ENCODE data around the gene PROK1. TPM values are rescaled to one million over a fixed set of nuclear protein-coding genes. Genes with fewer than 3 reads are reported as not detected.

PROK1 gene
- total RNA-seq, 1 experiment from 2014 or later: 0.22 TPM

GRCh38 chr1:110407260-110408210 lies 43.4 kb upstream of the PROK1 start, which contains the start of gene LAMTOR5 (continued):
- TF ChIP-seq ATF3 (IDR thresholded peaks at IDR 0.05) (no peak), SRF (IDR thresholded peaks at IDR 0.05; ENCODE audit: low read depth) (peak; percentile 94), EZH2phosphoT487 (IDR thresholded peaks at IDR 0.05; ENCODE audit: borderline replicate concordance) (no peak), RAD21 (IDR thresholded peaks at IDR 0.05; ENCODE audit: low read depth) (no peak), YY1 (IDR thresholded peaks at IDR 0.05; ENCODE audit: extremely low read depth, insufficient replicate concordance, low read depth, low read length) (peak; percentile 86), SP1 (IDR thresholded peaks at IDR 0.05; ENCODE audit: low read depth) (peak; percentile 97)

GRCh38 chr1:110408488-110408887 lies 42.5 kb upstream of the PROK1 start:
- POLR2A ChIA-PET: interaction anchor here (1.0 to 2.5 kb wide), 4 partner anchors 9 to 201 kb away, joined by 3 to 11 read pairs (median 6); partner anchors contain the start of gene RBM15
- Histone ChIP-seq H3K79me2 (ENCODE audit: insufficient read depth, low read length) (peaks cover 34% of the 10 kb centered on the region), H3K4me3 (replicated peaks in 1 of 2; ENCODE audit: low read depth in 1 of 2, low read length in 2 of 2) (peak overlapping the region; percentile 96 to 98), H3K9me3 (ENCODE audit: control insufficient read depth in 1 of 2, insufficient read depth in 1 of 2, low read depth in 1 of 2, low read length in 2 of 2) (no peaks in the 10 kb centered on the region), H3K4me2 (ENCODE audit: low read length) (peak overlapping the region; percentile 93), H2AFZ (ENCODE audit: low read depth, low read length, poor library complexity, severe bottlenecking) (no peak overlapping the region), H3K9ac (ENCODE audit: low read length) (peak overlapping the region; percentile 99), H3K9me2 (ENCODE audit: insufficient read depth) (no peaks in the 10 kb centered on the region), H4K20me1 (ENCODE audit: insufficient read depth) (no peaks in the 10 kb centered on the region), H3K4me1 (ENCODE audit: control insufficient read depth in 1 of 2, insufficient read depth in 2 of 2, low read length in 2 of 2) (peaks cover 4 to 14% of the 10 kb centered on the region in 2 experiments; a peak in 3 of 4 replicates), H3K27ac (ENCODE audit: low read depth, low read length) (no peak overlapping the region), H3K27me3 (ENCODE audit: insufficient read depth, low read length) (no peaks in the 10 kb centered on the region), H3K36me3 (ENCODE audit: control insufficient read depth in 1 of 2, insufficient read depth in 2 of 2, low read length in 2 of 2) (peaks cover 4 to 9% of the 10 kb centered on the region in 2 experiments)
- intact Hi-C loops (cut with micrococcal nuclease): loop anchor here (5.0 kb wide), 1 partner anchor 206 kb away; no protein-coding TSS in a partner anchor
- TF ChIP-seq POLR2AphosphoS5 (IDR thresholded peaks at IDR 0.05; ENCODE audit: low read depth, low read length) (no peak), ZFX (IDR thresholded peaks at IDR 0.05) (no peak), REST (IDR thresholded peaks at IDR 0.05; ENCODE audit: low read depth) (no peak), FOSL1 (IDR thresholded peaks at IDR 0.05; ENCODE audit: low read depth) (no peak), ELF1 (IDR thresholded peaks at IDR 0.05; ENCODE audit: borderline replicate concordance, low read depth) (no peak)
- RAD21 ChIA-PET (ENCODE audit: low non-redundant PET in 1 of 2, low total read pairs in 2 of 2, uncharacterized antibody in 2 of 2, unreplicated experiment in 2 of 2): interaction anchor here (1.1 to 1.9 kb wide), 4 partner anchors 52 to 201 kb away, joined by 3 to 5 read pairs (median 4); no protein-coding TSS in a partner anchor
- ATAC-seq: no peak
- DNase-seq (ENCODE audit: low read depth, low spot score): no peak
- CTCF ChIA-PET: interaction anchor here (0.8 to 2.3 kb wide), 6 partner anchors 25 to 201 kb away, joined by 3 to 16 read pairs (median 5); partner anchors contain the start of gene RBM15
- no TSS peak for BruUV-seq (replicated peaks)

All from HCT116 (cell line).